ENCODE results near the gene NSD2.
A peak's percentile ranks its signal among the peaks of the same experiment; 100 is the strongest.
"Not testable (repeated sequence)": the region's sequence is repeated elsewhere in the genome, so short reads cannot be mapped to it uniquely, and the experiment has no call there.

Gene NSD2

DNA sequence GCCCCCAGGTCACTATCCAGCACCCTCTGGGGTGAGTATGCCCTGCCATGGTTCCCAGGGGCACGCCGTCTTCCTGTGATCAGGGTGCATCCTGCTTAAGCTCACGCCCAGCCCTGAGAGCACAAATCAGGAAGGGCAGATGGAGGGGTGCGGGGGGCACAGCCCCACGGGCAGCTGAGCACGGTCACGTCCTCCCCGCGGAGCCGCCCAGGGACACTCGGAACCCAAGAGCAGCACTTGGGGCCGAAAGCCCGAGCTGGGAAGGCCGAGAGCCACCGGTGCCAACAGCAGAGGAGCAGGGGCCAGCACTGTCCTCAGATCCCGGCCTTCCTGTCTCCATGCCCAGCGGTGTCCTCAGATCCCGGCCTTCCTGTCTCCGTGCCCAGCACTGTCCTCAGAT, 116.1 kb downstream of the NSD2 start:
- DNase-seq: no peak

DNA sequence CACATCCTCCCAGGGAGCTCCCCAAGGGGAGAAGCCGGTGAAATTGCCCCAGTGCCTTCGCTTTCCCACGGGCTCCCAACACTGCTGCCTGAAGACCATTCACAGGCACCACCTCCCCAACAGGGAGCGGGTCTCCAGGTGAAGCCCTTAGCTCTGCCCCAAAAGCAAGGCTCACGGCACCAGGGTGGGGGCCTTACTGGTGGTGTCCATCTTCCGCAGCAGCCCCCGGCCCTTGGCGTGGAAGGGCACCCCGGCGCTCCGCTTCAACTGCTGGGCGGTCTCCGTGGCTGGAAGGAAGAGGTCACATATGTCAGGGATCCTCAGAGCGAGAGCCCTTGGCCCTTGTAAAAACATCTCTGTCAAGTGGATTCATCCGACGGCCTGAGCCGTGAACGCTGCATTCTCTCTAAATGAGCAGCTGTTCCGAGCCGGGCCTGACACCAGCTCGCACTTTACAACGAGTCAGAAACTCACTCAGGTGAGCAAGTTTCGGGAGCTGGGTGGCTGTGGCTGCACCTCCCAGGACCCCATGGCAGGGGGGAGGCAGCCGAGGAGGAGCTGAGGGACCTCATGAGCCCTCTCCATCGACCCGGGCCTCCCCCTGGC, 116.6 kb downstream of the NSD2 start:
- no peak for DNase-seq

DNA sequence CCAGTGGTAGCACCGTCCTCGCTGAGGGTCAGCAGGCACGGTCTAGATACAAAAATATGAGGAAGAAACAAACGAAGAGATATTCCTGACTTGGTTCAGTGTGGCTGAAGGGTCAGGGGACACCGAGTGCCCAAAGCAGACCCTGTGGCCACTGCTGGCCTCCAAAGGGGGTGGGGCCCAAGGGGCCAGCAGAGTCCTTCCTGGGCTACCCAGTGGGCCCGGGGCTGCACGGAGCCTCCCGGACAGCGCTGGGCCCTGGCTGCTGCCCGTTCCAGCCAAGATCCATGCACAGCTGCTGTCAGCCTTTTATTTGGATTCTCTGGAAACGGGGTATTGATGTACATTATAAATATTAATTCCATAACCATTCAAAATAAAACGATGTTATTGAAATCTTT, 117.1 kb downstream of the NSD2 start:
- no peak for DNase-seq

DNA sequence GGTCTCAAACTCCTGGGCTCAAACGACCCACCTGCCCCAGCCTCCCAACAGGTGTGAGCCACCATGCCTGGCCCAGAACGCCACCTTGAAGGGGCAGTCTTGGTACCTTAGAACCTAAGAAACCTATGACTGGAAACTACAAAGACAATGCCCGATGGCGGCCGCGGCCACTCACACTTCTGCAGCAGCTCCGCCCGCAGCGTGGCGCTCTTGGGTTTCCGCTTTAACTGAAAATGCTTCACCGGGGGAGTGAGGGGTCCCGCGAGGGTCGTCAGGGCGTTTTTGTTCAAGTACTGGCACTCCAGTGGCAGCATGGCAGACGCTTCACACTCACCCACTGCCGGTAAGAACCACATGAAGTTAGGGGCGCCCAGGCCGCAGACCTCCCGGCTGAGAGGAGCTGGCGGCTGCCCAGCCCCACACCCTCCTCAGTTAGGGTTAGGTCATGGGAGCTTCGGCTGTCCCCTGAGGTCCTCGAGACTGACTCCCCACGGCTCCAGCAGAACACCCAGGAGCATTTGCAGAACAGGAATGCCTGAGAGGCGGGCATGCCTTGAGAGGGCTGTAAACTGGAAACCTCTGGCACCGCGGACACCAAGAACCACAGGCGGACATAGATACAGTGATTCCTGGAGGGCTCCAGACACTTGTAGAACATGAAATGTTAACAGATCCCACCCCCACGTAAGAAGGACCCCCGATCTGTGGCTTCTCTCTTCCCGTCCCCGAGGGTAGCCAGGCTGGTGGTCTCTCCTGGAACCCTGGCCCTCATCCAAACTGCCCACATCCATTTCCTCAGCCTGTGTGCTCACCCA, 118.5 kb downstream of the NSD2 start:
- DNase-seq: no peak

DNA sequence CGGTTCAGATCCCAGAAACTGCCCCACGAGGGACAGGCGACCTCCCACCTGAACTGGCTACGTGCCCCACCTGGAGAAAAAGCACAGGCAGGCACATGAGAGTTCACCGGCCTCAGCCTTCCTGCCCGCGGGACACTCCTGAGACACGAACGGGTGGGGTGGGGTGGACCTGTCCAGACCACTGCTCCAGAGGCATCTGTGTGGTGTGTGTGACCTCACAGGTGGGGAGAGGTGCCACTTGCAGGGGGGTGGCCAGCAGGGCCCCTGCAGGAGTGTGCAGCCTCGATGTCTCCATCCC, 119.1 kb downstream of the NSD2 start:
- DNase-seq: no peak

DNA sequence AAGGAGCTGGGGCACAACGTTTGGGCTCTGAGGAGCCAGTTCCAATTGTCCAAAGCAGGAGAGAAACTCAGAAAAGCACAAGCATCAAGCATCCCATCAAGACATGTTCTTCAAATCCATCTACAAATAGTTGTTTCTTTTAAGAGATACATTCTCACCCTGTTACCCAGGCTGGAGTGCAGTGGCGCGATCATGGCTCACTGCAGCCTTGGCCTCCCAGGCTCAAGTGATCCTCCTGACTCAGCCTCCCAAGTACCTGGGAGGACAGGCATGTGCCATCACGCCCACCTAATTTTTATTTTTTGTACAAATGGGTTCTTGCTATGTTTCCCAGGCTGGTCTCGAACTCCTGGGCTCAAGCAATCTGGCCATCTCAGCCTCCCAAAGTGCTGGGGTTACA, 119.5 kb downstream of the NSD2 start:
- DNase-seq: no peak

DNA sequence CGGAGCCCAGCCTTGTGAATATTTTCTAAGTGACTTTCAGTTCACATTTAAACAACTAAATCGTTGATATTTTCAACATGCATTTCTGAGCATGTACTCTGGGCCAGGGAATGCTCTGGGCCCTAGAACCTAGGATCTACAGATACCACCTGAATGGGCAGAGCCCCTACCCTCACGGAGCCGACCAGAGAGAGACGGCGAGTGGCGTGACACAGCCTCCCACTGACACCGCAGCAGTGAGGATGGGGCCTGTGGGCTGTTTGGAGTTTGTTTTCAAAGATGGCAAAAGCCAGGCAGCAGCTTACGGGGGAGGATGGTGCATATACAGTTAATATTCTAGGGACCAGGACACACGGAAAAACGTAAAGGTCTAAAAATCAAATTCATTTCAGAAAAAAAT, 119.9 kb downstream of the NSD2 start:
- no peak for DNase-seq

DNA sequence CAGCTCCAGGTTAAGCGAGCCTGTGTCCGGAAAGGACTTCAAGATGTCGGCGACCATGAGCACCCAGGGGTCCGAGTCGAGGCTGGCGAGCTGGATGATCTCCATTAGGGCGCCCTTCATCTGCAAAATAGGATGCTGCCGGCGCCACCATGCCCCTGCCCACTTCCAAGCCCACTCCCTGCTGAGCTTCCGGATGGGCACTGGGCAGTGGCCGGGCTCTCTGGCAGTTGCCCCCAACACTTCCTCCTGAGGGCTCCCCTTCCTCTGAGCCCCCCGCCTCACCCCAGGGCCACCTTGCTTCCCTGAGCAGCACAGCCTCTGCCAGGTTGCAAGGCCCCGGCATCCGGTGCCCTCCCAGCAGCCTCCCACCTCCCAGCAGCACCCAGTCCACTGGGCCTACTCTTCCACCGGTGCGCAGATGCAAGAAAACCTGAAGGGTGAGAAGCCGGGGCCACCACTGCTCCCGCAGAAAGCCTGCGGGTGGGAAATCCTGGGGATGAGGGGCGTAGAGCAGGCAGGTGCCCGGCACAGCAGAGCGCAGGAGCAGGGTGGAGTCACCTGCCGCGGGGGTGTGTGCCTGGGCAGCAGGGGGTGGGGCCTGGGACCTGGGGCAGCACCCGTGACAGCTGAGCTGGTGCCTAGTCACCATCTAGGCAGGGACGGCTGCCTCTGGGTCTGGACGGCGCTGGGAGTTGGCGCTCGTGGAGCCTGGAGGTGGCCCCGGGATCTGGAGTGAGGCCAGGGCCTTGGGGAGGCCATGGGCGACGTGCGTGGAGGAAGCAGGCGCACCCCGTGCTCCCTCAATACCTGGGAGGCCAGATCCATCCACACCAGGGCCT, 120.6 kb downstream of the NSD2 start:
- DNase-seq: no peak

DNA sequence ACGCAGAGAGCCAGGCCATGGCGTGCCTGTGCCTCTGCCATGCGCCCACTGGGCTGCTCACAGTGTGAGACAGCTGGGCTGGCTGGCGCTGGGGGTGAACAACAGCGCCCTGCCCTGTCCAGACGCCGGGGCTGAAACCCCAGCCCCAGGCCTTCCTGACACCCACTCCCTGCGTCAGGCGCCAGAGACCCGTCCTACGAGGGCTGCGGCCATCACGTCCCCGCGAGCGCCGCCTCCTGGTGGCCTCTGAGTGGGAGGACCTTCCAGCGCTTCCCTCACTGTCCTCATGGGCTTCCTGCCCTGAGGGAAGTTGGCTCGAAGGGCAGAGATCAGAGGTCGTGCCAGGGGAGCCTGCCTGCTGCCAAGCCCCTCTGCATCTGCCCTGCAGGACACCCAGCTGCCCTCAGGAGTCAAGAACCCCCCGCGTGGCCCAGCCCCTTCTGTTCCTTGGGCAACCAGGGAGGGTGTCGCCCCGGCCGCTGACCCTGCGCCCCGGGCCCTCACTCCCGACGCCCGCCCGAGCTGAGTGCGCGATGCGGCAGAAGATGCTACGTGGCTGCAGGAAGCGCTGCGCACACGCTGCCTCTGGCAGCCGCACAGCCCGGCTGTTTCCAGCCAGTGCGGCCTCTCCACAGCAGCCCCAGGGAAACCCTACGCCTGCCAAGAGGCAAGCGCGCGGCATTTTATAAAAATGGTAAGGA, 121.4 kb downstream of the NSD2 start:
- DNase-seq: peak; percentile 9 to 15

DNA sequence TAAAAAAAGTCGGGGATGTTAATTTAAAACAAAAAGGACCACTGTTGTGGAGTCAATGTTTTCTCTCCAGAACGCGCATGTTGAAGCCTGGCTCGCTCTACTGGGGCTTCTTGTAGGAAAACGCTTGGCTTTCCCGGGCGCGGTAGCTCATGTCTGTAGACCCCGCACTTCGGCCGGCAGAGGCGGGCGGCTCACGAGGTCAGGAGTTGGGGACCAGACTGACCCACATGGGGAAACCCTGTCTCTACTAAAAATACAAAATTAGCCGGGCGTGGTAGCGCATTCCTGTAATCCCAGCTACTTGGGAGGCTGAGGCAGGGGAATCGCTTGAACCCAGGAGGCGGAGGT, 122.0 kb downstream of the NSD2 start:
- no peak for DNase-seq

DNA sequence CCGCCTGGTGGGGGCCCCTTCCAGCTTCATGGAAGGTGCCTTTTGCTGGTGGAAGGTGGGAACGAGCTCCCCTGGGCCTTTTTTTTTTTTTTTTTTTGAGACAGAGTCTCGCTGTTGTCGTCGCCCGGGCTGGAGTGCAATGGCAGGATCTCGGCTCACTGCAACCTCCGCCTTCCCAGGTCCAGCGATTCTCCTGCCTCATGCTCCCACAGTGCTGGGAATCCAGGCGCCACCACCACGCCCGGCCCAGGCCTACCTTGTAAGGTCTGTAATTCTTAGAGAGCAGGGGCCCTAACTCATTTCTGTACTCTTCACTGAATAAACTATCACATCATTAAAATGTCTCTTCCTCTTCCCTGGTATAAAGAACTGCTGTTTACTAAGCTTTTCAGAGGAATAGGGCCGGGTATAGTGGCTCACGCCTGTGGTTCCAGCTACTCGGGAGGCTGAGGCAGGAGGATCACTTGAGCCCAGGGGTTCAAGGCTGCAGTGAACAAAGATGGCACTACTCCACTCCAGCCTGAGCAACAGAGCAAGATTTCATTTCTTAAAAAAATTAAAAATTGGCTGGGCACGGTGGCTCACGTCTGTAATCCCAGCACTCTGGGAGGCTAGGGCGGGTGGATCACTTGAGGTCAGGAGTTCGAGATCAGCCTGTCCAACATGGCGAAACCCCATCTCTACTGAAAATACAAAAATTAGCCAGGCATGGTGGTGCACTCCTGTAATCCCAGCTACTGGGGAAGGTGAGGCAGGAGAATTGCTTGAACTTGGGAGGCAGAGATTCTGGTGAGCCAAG, 122.7 kb downstream of the NSD2 start:
- not testable (repeated sequence) for DNase-seq

DNA sequence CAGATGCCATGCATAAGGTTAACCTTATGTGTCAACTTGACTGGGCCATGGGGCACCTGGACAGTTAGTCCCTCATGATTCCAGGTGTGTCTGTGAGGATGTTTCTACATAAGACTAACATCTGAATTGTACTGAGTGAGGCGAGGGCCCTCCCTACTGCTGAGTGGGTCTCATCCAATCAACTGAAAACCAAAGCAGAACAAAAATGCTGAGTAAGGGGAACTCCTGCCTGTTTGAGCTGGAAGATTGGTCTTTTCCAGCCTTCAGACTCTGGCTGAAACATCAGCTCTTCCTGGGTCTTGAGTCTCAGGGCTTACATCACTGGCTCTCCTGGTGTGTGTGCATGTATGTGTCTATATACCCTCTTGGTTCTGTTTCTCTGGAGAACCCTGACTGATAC, 123.7 kb downstream of the NSD2 start:
- DNase-seq: no peak

DNA sequence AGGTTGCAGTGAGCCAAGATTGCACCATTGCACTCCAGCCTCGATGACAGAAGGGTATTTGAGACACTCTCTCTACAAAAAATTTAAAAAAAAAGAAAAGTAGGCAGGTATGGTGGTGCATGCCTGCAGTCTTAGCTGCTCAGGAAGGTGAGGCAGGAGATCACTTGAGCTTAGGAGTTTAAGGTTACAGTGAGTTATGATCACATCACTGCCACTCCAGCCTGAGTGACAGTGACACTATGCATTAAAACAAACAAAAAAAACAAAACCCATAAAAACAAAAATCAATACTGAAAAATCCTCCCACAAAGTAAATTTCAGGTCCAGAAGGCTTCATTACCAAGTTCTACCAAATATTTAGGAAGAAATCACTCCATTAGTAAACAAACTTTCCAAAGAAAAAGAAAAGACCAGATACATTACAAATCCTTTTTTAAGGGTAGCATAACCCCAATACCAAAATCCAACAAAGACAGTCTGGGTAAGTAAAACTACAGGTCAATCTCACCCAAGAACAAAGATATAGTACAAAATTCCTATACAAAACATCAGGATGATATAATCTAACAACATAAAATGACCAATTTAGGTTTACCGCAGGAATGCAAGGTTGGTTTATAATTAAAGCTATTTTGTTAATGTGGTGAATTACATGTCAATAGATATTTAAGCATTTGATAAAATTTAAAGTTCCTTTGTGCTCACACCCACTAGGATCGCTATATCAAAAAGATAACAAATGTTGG, 125.8 kb downstream of the NSD2 start:
- DNase-seq: no peak

DNA sequence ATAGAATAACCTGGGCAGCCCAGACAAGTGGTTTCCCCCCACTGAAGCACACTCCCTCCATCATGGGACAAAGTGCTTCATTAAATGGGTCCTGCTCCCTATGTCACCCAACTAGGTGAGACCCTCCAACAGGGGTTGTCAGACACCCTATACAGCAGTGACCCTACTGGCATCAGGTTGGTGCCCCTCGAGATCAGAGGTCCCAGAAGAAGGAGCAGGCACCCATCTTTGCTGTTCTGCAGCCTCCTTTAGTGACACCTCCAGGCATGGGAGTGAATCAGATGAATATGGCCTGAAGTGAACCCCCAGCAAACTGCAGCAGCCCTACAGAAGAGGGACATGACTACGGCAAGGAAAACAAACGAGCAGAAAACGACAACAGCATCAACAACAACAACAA, 126.5 kb downstream of the NSD2 start:
- no peak for DNase-seq

DNA sequence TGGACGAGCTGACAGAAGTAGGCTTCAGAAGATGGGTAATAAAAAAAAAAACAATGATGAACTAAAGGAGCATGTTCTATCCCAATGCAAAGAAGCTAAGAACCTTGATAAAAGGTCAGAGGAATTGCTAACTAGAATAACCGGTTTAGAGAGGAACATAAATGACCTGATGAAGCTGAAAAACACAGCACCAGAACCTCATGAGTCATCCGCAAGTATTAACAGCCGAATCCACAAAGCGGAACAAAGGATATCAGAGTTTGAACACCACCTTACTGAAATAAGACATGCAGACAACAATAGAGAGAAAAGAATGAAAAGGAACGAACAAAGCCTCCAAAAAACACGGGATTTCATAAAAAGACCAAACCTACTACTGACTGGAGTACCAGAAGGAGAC, 127.1 kb downstream of the NSD2 start:
- no peak for DNase-seq

DNA sequence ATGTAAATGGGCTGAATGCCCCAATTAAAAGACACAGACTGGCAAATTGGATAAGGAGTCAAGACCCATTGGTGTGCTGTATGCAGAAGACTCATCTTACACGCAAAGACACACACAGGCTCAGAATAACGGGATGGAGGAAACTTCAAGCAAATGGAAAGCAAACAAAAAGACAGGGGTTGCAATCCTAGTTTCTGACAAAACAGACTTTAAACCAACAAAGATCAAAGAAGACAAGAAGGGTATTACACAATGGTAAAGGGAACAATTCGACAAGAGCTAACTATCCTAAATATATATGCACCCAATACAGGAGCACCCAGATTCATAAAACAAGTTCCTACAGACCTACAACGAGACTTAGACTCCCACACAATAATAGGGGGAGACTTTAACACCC, 128.1 kb downstream of the NSD2 start:
- not testable (repeated sequence) for DNase-seq

DNA sequence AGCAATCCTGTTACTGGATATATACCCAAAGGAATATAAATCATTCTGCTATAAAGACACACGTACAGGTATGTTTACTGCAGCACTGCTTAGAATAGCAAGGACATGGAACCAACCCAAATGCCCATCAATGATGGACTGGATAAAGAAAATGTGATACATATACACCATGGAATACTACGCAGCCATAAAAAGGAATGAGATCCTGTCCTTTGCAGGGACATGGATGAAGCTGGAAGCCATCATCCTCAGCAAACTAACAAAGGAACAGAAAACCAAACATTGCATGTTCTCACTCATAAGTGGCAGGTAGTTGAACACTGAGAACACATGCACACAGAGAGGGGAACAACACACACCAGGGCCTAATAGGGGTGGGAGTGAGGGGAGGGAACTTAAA, 132.2 kb downstream of the NSD2 start:
- not testable (repeated sequence) for DNase-seq

DNA sequence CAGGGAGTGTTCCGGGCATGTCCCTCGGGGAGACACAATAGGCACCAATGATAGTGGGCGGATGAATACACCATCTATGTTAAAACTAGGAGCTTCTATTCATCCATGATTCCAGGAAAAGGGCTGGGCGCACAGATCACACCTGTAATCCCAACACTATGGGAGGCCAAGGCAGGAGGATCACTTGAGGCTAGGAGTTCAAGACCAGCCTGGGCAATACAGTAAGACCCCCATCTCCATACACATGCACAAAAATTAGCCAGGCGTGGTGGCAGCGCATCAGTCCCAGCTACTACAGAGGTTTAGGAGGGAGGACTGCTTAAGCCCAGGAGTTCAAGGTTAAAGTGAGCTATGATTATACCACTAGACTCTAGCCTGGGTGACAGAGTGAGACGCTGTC, 135.2 kb downstream of the NSD2 start:
- no peak for DNase-seq

DNA sequence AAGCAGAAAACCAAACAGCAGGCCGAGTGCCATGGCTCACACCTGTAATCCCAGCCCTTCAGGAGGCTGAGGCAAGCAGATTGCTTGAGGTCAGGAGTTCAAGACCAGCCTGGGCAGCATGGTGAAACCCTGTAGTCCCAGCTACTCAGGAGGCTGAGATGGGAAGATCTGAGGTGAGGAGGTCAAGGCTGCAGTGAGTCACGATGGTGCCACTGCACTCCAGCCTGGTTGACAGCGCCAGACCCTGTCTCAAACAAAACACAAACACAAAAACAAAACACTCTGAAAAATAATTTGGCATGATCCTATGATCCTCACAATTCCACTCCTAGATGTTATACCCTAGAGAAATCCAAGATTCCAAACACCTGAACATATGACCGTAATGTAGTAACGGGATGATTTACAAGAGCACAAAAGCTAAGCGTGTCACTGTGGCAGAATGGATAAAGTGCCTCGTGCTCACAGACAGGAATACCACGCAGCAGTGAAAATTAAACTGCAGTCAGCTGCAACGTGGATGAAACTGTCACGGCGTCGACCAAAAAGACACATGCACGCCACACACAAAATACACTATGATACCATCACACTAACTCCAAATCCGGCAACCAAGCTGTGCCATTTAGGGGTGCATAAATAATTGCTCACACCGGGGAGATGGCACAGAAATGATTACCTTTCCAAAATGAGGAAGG, 135.9 kb downstream of the NSD2 start:
- no peak for DNase-seq

DNA sequence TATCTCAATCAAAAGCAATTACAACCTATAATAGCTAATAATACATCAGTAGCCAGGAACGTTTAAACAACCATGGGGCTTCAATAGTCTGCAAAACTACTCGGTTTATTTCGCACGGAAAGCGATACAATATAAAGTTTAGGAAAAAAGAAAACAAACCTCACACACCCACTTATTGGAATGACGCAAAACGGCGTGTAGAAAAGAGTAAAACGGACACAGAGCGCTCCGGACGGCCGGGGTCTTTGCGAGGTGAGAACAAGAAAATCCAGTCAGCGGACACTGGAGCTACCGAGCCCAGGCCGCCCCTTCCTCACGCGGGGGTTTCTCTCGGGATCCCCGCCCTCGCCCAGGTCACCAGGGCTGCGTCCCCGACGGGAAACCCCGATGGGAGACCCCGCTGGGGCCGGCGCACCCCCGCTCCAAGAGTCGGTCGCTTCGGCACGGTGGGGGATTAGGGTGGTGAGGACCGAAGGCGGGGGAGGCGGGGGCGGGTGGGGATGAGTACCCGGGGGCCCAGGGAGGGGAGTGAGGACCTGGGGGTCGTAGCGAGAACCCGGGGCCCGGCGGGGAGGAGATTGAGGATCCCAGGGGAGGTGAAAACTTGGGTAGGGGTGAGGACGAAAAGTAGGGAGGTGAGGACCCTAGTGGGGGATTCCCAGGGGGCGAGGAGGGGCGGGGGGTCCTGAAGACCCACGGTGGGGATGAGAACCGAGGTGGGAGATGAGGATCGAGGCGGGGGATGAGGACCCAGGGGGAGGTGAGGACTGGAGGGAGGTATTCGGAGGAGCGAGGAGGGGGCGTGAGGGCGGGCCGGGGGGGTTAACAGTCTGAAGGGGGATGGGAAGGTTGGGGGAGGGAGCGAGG, 136.8 kb downstream of the NSD2 start:
- DNase-seq: no peak

DNA sequence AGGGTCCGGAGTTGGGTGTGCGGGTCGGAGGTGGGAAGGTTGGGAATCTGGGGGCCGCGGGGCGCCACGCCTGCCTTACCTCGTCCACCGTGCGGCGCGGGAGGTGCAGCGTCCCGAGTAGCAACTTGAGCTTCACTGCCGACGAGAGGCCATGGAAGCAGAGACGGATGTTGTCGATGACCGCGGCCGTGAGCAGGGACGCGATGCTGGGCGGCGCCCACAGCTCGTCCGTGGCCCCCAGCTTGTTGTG, 137.4 kb downstream of the NSD2 start:
- DNase-seq: no peak

All from cerebellar nuclear complex (tissue), 1 donor.